ENCODE results near the gene MRE11.

- TF ChIP-seq CTCF (IDR thresholded peaks at IDR 0.05; ENCODE audit: low read depth, low read length, missing input control) (no peak), JUND (IDR thresholded peaks at IDR 0.05) (no peak), RAD21 (IDR thresholded peaks at IDR 0.05) (no peak), RXRA (IDR thresholded peaks at IDR 0.05) (no peak), TAF1 (conservative IDR thresholded peaks at IDR 0.05) (no peak), MAX (IDR thresholded peaks at IDR 0.05) (no peak), SP1 (IDR thresholded peaks at IDR 0.05) (no peak), GABPA (IDR thresholded peaks at IDR 0.05 in 1 of 2, conservative IDR thresholded peaks at IDR 0.05 in 1 of 2) (no peak), REST (IDR thresholded peaks at IDR 0.05) (no peak), YY1 (IDR thresholded peaks at IDR 0.05) (no peak), HNF4A (conservative IDR thresholded peaks at IDR 0.05) (no peak)
Observed at GRCh38 chr11:94423507-94423906, 70.1 kb downstream of the MRE11 start.

All from liver (tissue), 3 donors.